ENCODE measurements around the gene TCP10L.

TCP10L gene

DNA sequence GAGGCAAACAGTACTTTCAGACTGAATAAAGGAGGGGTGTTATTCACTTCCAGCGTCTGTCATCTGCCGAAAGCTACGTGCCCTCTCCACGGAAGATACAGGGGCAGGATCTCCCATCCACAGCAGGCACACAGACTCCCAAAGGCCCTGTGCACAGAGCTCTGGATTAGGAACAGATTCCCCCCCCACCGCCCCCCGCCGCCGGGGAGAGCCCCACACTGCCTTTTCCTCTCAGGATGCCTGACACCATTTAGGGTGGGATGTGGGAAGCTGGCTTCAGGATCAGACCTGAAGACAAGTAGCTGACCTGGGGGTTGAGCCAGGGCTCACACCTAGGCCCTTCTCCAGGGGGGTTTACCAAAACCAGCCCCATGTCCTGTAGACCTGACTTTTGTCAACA, 8.4 kb upstream of the TCP10L start:
- Histone ChIP-seq H2AFZ (ENCODE audit: low read length) (no peak overlapping the region), H3K4me1 (ENCODE audit: low read length) (peaks cover 4% of the 10 kb centered on the region), H3K36me3 (replicated peaks; ENCODE audit: insufficient read depth, low read length) (no peaks in the 10 kb centered on the region), H3K9me3 (replicated peaks; ENCODE audit: insufficient read depth, low read length) (no peaks in the 10 kb centered on the region), H3K9ac (ENCODE audit: low read length) (no peak overlapping the region), H3K4me2 (ENCODE audit: low read depth, low read length) (no peak overlapping the region), H3F3A (ENCODE audit: insufficient read depth, low read length) (peaks cover 6% of the 10 kb centered on the region), H3K27ac (ENCODE audit: low read length) (no peak overlapping the region), H3K79me2 (ENCODE audit: low read length) (no peaks in the 10 kb centered on the region), H3K27me3 (replicated peaks; ENCODE audit: insufficient read depth, low read length) (peaks cover 10% of the 10 kb centered on the region; the same call in 1 of the 2 replicates), H3K9me2 (replicated peaks; ENCODE audit: insufficient read depth, low read length) (no peaks in the 10 kb centered on the region), H3K4me3 (ENCODE audit: low read length) (no peak overlapping the region), H4K20me1 (ENCODE audit: insufficient read depth, low read length) (0 out of 2 replicates have a peak, but pooled peaks cover 3% of the 10 kb centered on the region)
- TF ChIP-seq, protein P1, sequence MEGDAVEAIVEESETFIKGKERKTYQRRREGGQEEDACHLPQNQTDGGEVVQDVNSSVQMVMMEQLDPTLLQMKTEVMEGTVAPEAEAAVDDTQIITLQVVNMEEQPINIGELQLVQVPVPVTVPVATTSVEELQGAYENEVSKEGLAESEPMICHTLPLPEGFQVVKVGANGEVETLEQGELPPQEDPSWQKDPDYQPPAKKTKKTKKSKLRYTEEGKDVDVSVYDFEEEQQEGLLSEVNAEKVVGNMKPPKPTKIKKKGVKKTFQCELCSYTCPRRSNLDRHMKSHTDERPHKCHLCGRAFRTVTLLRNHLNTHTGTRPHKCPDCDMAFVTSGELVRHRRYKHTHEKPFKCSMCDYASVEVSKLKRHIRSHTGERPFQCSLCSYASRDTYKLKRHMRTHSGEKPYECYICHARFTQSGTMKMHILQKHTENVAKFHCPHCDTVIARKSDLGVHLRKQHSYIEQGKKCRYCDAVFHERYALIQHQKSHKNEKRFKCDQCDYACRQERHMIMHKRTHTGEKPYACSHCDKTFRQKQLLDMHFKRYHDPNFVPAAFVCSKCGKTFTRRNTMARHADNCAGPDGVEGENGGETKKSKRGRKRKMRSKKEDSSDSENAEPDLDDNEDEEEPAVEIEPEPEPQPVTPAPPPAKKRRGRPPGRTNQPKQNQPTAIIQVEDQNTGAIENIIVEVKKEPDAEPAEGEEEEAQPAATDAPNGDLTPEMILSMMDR (IDR thresholded peaks at IDR 0.05; ENCODE audit: low read length): no peak
- no peak for TF ChIP-seq EZH2phosphoT487 (IDR thresholded peaks at IDR 0.05; ENCODE audit: low read length)
- no peak for TF ChIP-seq EZH2 (optimal IDR thresholded peaks at IDR 0.05; ENCODE audit: low read depth, low read length)
- DNase-seq: no peak

GRCh38 chr21:32592929-32593502, 7.7 kb upstream of the TCP10L start:
- H3K9me3 ChIP-seq (replicated peaks; ENCODE audit: insufficient read depth, low read length): no peaks in the 10 kb centered on the region
- H3K9ac ChIP-seq (ENCODE audit: low read length): no peak overlapping the region
- no peak for DNase-seq
- H3K27me3 ChIP-seq (replicated peaks; ENCODE audit: insufficient read depth, low read length): peaks cover 10% of the 10 kb centered on the region; the same call in 1 of the 2 replicates
- H3F3A ChIP-seq (ENCODE audit: insufficient read depth, low read length): peaks cover 6% of the 10 kb centered on the region
- H3K79me2 ChIP-seq (ENCODE audit: low read length): no peaks in the 10 kb centered on the region
- H4K20me1 ChIP-seq (ENCODE audit: insufficient read depth, low read length): 0 out of 2 replicates have a peak, but pooled peaks cover 3% of the 10 kb centered on the region
- H2AFZ ChIP-seq (ENCODE audit: low read length): no peak overlapping the region
- H3K36me3 ChIP-seq (replicated peaks; ENCODE audit: insufficient read depth, low read length): no peaks in the 10 kb centered on the region
- H3K27ac ChIP-seq (ENCODE audit: low read length): no peak overlapping the region
- peaks cover 4% of the 10 kb centered on the region for H3K4me1 ChIP-seq (ENCODE audit: low read length)
- H3K4me2 ChIP-seq (ENCODE audit: low read depth, low read length): no peak overlapping the region
- TF ChIP-seq, protein P1 (IDR thresholded peaks at IDR 0.05; ENCODE audit: low read length): no peak
- no peak for TF ChIP-seq EZH2 (optimal IDR thresholded peaks at IDR 0.05; ENCODE audit: low read depth, low read length)
- no peak for TF ChIP-seq EZH2phosphoT487 (IDR thresholded peaks at IDR 0.05; ENCODE audit: low read length)
- H3K9me2 ChIP-seq (replicated peaks; ENCODE audit: insufficient read depth, low read length): no peaks in the 10 kb centered on the region
- H3K4me3 ChIP-seq (ENCODE audit: low read length): no peak overlapping the region

DNA sequence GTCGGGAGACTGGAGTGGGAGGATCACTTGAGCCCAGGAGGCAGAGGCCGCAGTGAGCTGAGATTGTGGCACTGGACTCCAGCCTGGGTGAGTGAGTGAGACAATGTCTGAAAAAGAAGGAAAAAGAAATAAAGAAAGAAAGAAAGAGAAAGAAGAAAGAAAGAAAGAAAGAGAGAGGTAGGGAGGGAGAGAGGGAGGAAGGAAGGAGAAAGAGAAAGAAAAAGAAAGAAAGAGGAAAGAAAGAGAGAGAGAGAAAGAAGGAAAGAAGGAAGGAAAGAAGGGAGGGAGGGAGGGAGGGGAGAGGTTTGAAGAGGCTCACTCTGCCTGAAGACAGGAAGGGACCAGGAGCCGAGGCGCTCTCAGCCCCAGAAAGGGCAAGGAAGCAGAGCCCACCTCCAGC, 4.8 kb upstream of the TCP10L start:
- H3K27me3 ChIP-seq (replicated peaks; ENCODE audit: insufficient read depth, low read length): peaks cover 7% of the 10 kb centered on the region; the same call in 1 of the 2 replicates
- no peaks in the 10 kb centered on the region for H3F3A ChIP-seq (ENCODE audit: insufficient read depth, low read length)
- no peak for TF ChIP-seq EZH2phosphoT487 (IDR thresholded peaks at IDR 0.05; ENCODE audit: low read length)
- H3K27ac ChIP-seq (ENCODE audit: low read length): no peak overlapping the region
- no peaks in the 10 kb centered on the region for H3K79me2 ChIP-seq (ENCODE audit: low read length)
- H3K36me3 ChIP-seq (replicated peaks; ENCODE audit: insufficient read depth, low read length): no peaks in the 10 kb centered on the region
- H4K20me1 ChIP-seq (ENCODE audit: insufficient read depth, low read length): 0 out of 2 replicates have a peak, but pooled peaks cover 3% of the 10 kb centered on the region
- no peaks in the 10 kb centered on the region for H3K4me1 ChIP-seq (ENCODE audit: low read length)
- no peak for DNase-seq
- no peaks in the 10 kb centered on the region for H3K9me3 ChIP-seq (replicated peaks; ENCODE audit: insufficient read depth, low read length)
- H3K9ac ChIP-seq (ENCODE audit: low read length): no peak overlapping the region
- H3K4me2 ChIP-seq (ENCODE audit: low read depth, low read length): no peak overlapping the region
- no peak overlapping the region for H3K4me3 ChIP-seq (ENCODE audit: low read length)
- H3K9me2 ChIP-seq (replicated peaks; ENCODE audit: insufficient read depth, low read length): no peaks in the 10 kb centered on the region
- no peak overlapping the region for H2AFZ ChIP-seq (ENCODE audit: low read length)

DNA sequence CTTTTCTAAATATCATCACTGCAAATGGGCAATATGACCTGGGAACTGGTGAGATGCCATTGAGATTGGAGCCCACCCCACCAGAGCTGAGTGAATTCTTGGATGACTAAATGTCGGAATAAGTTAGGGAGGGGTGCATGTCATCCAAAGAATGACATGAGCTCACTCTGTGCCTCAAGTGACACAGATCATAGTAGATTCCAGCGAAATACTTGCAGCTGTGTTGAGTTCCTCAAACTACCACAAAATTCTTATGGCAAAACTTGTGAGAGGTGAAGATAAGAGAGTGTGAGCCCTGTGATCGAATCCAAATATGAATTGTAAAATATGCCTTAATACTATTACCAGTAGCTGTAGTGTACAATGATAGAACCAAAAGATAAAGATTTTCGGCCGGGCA, 2.3 kb upstream of the TCP10L start:
- Histone ChIP-seq H4K20me1 (ENCODE audit: insufficient read depth, low read length) (0 out of 2 replicates have a peak, but pooled peaks cover 3% of the 10 kb centered on the region), H3K4me1 (ENCODE audit: low read length) (no peaks in the 10 kb centered on the region), H3K9ac (ENCODE audit: low read length) (no peak overlapping the region), H3K27ac (ENCODE audit: low read length) (no peak overlapping the region), H3K9me3 (replicated peaks; ENCODE audit: insufficient read depth, low read length) (no peaks in the 10 kb centered on the region), H3K36me3 (replicated peaks; ENCODE audit: insufficient read depth, low read length) (no peaks in the 10 kb centered on the region), H2AFZ (ENCODE audit: low read length) (no peak overlapping the region), H3K4me3 (ENCODE audit: low read length) (no peak overlapping the region), H3F3A (ENCODE audit: insufficient read depth, low read length) (no peaks in the 10 kb centered on the region), H3K79me2 (ENCODE audit: low read length) (no peaks in the 10 kb centered on the region), H3K4me2 (ENCODE audit: low read depth, low read length) (no peak overlapping the region), H3K9me2 (replicated peaks; ENCODE audit: insufficient read depth, low read length) (no peaks in the 10 kb centered on the region), H3K27me3 (replicated peaks; ENCODE audit: insufficient read depth, low read length) (no peaks in the 10 kb centered on the region)
- no peak for TF ChIP-seq EZH2 (optimal IDR thresholded peaks at IDR 0.05; ENCODE audit: low read depth, low read length)
- TF ChIP-seq, protein P1 (IDR thresholded peaks at IDR 0.05; ENCODE audit: low read length): no peak
- no peak for TF ChIP-seq EZH2phosphoT487 (IDR thresholded peaks at IDR 0.05; ENCODE audit: low read length)
- no peak for DNase-seq

Measured in MM.1S (cell line).